ENCODE data around the gene CLDN3.
"Not testable (repeated sequence)": the region's sequence is repeated elsewhere in the genome, so short reads cannot be mapped to it uniquely, and the experiment has no call there.

CLDN3 gene

GRCh38 chr7:73770002-73770859 is at the start of gene CLDN3:
CLDN3 (minus strand) TSS chr7:73770270; CDS start chr7:73770049, 221 bp downstream.
- peak in 1 of 2 donors; percentile 4 for DNase-seq

- no peak for DNase-seq
Observed at GRCh38 chr7:73817121-73817520, 47.1 kb upstream of the CLDN3 start.

GRCh38 chr7:73815436-73815835 is 45.4 kb upstream of the CLDN3 start:
- no peak for DNase-seq

GRCh38 chr7:73812996-73813395 is 42.9 kb upstream of the CLDN3 start:
- DNase-seq, result no peak

- DNase-seq, result peak; percentile 39 to 44
Observed at GRCh38 chr7:73811760-73812168, 41.7 kb upstream of the CLDN3 start.

- DNase-seq, result no peak
Observed at GRCh38 chr7:73810998-73811360, 40.9 kb upstream of the CLDN3 start.

- no peak for DNase-seq
Observed at GRCh38 chr7:73809467-73809951, 39.4 kb upstream of the CLDN3 start.

- no peak for DNase-seq
Observed at GRCh38 chr7:73802459-73802858, 32.4 kb upstream of the CLDN3 start.

GRCh38 chr7:73801577-73801976 is 31.5 kb upstream of the CLDN3 start:
- no peak for DNase-seq

- DNase-seq, result no peak
Observed at GRCh38 chr7:73799282-73800141, 29.4 kb upstream of the CLDN3 start.

GRCh38 chr7:73797176-73797575 is 27.1 kb upstream of the CLDN3 start:
- DNase-seq, result not testable (repeated sequence)

- DNase-seq, result not testable (repeated sequence)
Observed at GRCh38 chr7:73796656-73797055, 26.6 kb upstream of the CLDN3 start.

- not testable (repeated sequence) for DNase-seq
Observed at GRCh38 chr7:73795188-73795587, 25.1 kb upstream of the CLDN3 start.

GRCh38 chr7:73791170-73791690 is 21.2 kb upstream of the CLDN3 start:
- DNase-seq, result not testable (repeated sequence)

GRCh38 chr7:73789051-73789450 is 19.0 kb upstream of the CLDN3 start:
- no peak for DNase-seq

- not testable (repeated sequence) for DNase-seq
Observed at GRCh38 chr7:73787786-73788048, 17.6 kb upstream of the CLDN3 start.

GRCh38 chr7:73786588-73786987 is 16.5 kb upstream of the CLDN3 start:
- DNase-seq, result no peak

GRCh38 chr7:73779517-73779916 is 9.4 kb upstream of the CLDN3 start:
- DNase-seq, result no peak

GRCh38 chr7:73778801-73779389 is 8.8 kb upstream of the CLDN3 start:
- DNase-seq, result no peak

GRCh38 chr7:73774923-73775322 is 4.9 kb upstream of the CLDN3 start:
- no peak for DNase-seq

GRCh38 chr7:73773700-73774517 is 3.8 kb upstream of the CLDN3 start:
- no peak for DNase-seq

Data from activated CD4-positive, alpha-beta T cell treated with anti-CD3 and anti-CD28 coated beads for 4 hours (primary cell).